ENCODE results near the gene ZGRF1. TPM values are rescaled to one million over a fixed set of nuclear protein-coding genes. Genes with fewer than 3 reads are reported as not detected.

ZGRF1 gene
- polyA plus RNA-seq, 1 donor from 2014 or later: 18.0 TPM

DNA sequence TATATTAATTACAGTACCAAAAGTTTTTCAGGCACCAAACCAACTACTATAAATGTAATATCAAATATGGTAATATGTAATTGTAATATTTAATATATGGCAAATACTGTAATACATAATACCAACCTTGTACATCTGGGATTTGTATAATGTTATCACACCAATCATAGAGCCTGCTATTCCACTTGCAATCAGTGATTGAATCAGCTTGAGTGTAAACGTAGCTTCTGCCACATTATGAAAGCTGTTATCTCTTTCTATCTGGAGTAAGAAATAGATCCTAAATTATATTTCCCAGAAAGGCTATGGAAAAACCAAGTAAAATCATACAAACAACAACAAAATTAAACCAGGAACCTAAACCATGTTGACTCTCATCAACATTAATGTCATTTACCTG is 96.0 kb downstream of the ZGRF1 start:
- Histone ChIP-seq H3K27ac (ENCODE audit: low read length) (no peak overlapping the region), H3K4me3 (ENCODE audit: low read length) (no peak overlapping the region), H3K9ac (ENCODE audit: low read length) (no peak overlapping the region), H3K4me2 (ENCODE audit: low read length) (no peak overlapping the region), H3K9me2 (ENCODE audit: insufficient read depth, low read length) (no peaks in the 10 kb centered on the region), H3K36me3 (ENCODE audit: insufficient read depth, low read length) (no peaks in the 10 kb centered on the region), H2AFZ (ENCODE audit: low read depth, low read length) (no peak overlapping the region), H3F3A (ENCODE audit: insufficient read depth, low read length, poor library complexity, severe bottlenecking) (no peaks in the 10 kb centered on the region), H3K27me3 (ENCODE audit: insufficient read depth, low read depth, low read length) (no peaks in the 10 kb centered on the region), H3K9me3 (ENCODE audit: low read length) (no peaks in the 10 kb centered on the region), H3K79me2 (replicated peaks; ENCODE audit: insufficient read depth, low read length) (no peaks in the 10 kb centered on the region), H4K20me1 (ENCODE audit: insufficient read depth) (no peaks in the 10 kb centered on the region)
- no peak for TF ChIP-seq EZH2 (IDR thresholded peaks at IDR 0.05; ENCODE audit: borderline replicate concordance, insufficient read depth, low read length, poor library complexity, severe bottlenecking)
- no peak for TF ChIP-seq RAD21 (conservative IDR thresholded peaks at IDR 0.05)
- TF ChIP-seq TAF1 (IDR thresholded peaks at IDR 0.05; ENCODE audit: low read depth): no peak
- TF ChIP-seq SMC3 (conservative IDR thresholded peaks at IDR 0.05; ENCODE audit: poor library complexity): no peak
- TF ChIP-seq CTCF (IDR thresholded peaks at IDR 0.05; ENCODE audit: poor library complexity, severe bottlenecking): no peak
- no peak for TF ChIP-seq EP300 (conservative IDR thresholded peaks at IDR 0.05; ENCODE audit: poor library complexity, severe bottlenecking)
- TF ChIP-seq MXI1 (conservative IDR thresholded peaks at IDR 0.05; ENCODE audit: poor library complexity, severe bottlenecking): no peak
- no peak for TF ChIP-seq POLR2AphosphoS5 (IDR thresholded peaks at IDR 0.05)
- TF ChIP-seq REST (IDR thresholded peaks at IDR 0.05; ENCODE audit: borderline replicate concordance): no peak

DNA sequence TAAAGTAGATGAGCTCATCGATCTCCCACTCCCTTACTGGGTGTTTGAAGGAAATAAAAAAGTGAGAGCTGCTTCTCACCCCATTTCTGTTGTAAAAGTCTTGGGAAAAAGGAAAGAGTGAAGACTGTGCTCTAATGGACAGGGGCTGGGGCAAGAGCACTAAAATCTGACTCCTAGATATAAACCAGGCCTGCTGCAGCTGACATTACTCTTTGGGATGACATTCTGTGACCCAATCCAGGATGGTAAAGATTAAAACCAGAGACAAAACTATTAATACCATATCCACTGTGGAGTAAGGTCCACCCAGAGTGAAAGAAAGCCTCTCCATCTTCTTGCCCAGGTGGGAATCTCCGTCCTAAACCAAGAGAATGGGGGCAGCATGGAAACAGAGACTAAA is 100.6 kb downstream of the ZGRF1 start:
- no peaks in the 10 kb centered on the region for H3K36me3 ChIP-seq (ENCODE audit: insufficient read depth, low read length)
- H3K27ac ChIP-seq (ENCODE audit: low read length): no peak overlapping the region
- H3K4me3 ChIP-seq (ENCODE audit: low read length): no peak overlapping the region
- no peaks in the 10 kb centered on the region for H3K9me3 ChIP-seq (ENCODE audit: low read length)
- no peaks in the 10 kb centered on the region for H3K27me3 ChIP-seq (ENCODE audit: insufficient read depth, low read depth, low read length)
- no peak for TF ChIP-seq REST (IDR thresholded peaks at IDR 0.05; ENCODE audit: borderline replicate concordance)
- no peak for TF ChIP-seq MXI1 (conservative IDR thresholded peaks at IDR 0.05; ENCODE audit: poor library complexity, severe bottlenecking)
- TF ChIP-seq CTCF (IDR thresholded peaks at IDR 0.05; ENCODE audit: poor library complexity, severe bottlenecking): no peak
- TF ChIP-seq EZH2 (IDR thresholded peaks at IDR 0.05; ENCODE audit: borderline replicate concordance, insufficient read depth, low read length, poor library complexity, severe bottlenecking): no peak
- no peak for TF ChIP-seq POLR2AphosphoS5 (IDR thresholded peaks at IDR 0.05)
- no peak for TF ChIP-seq SMC3 (conservative IDR thresholded peaks at IDR 0.05; ENCODE audit: poor library complexity)
- TF ChIP-seq TAF1 (IDR thresholded peaks at IDR 0.05; ENCODE audit: low read depth): no peak
- TF ChIP-seq RAD21 (conservative IDR thresholded peaks at IDR 0.05): no peak
- TF ChIP-seq EP300 (conservative IDR thresholded peaks at IDR 0.05; ENCODE audit: poor library complexity, severe bottlenecking): no peak
- H3K9ac ChIP-seq (ENCODE audit: low read length): no peak overlapping the region
- no peaks in the 10 kb centered on the region for H3K9me2 ChIP-seq (ENCODE audit: insufficient read depth, low read length)
- no peaks in the 10 kb centered on the region for H3F3A ChIP-seq (ENCODE audit: insufficient read depth, low read length, poor library complexity, severe bottlenecking)
- H4K20me1 ChIP-seq (ENCODE audit: insufficient read depth): no peaks in the 10 kb centered on the region
- H2AFZ ChIP-seq (ENCODE audit: low read depth, low read length): no peak overlapping the region
- H3K79me2 ChIP-seq (replicated peaks; ENCODE audit: insufficient read depth, low read length): no peaks in the 10 kb centered on the region
- no peak overlapping the region for H3K4me2 ChIP-seq (ENCODE audit: low read length)
